Measurements from ENCODE around the gene GTPBP4. TPM values are rescaled to one million over a fixed set of nuclear protein-coding genes. Genes with fewer than 3 reads are reported as not detected.
A peak's percentile ranks its signal among the peaks of the same experiment; 100 is the strongest.

The GTPBP4 gene
- total RNA-seq (10 to 100 TPM; 28.7 to 31.9 TPM), polyA plus RNA-seq (ENCODE audit: insufficient read length in 2 of 2) (10 to 100 TPM; 49.3 to 50.0 TPM)
- long read RNA-seq, donor 1, full-length matches to known transcripts = 4 of 24 reads
- long read RNA-seq, donor 1, partial matches to known transcripts = 20 of 24 reads
- long read RNA-seq, donor 1, other reads (novel, unspliced or antisense) = 0 of 24 reads
- long read RNA-seq, donor 2 = 0 reads
- long read RNA-seq, donor 3, full-length matches to known transcripts = 3 of 3 reads
- long read RNA-seq, donor 3, partial matches to known transcripts = 0 of 3 reads
- long read RNA-seq, donor 3, other reads (novel, unspliced or antisense) = 0 of 3 reads
- long read RNA-seq, donor 4, full-length matches to known transcripts = 7 of 7 reads
- long read RNA-seq, donor 4, partial matches to known transcripts = 0 of 7 reads
- long read RNA-seq, donor 4, other reads (novel, unspliced or antisense) = 0 of 7 reads

- peak within 1 kb of the TSS; percentile 94 for H3K4me3 ChIP-seq (ENCODE audit: low read depth, low read length)
- no peaks in the 10 kb centered on the region for H3K27me3 ChIP-seq (ENCODE audit: control insufficient read depth, insufficient read depth, low read length)
- H3K4me1 ChIP-seq (ENCODE audit: control insufficient read depth, insufficient read depth, low read length) = peaks cover 19% of the 10 kb centered on the region
- WGBS (ENCODE audit: insufficient coverage) = under 1% methylated on average over 74 of the region's 74 CpGs
- H3K36me3 ChIP-seq (ENCODE audit: control insufficient read depth, insufficient read depth, low read length) = peaks cover 2% of the 10 kb centered on the region
- H3K9me3 ChIP-seq (ENCODE audit: control insufficient read depth, insufficient read depth, low read length) = no peaks in the 10 kb centered on the region
- DNase-seq (ENCODE audit: low read depth in 4 of 6, low spot score in 6 of 6) = peak; percentile 95 to 100 (median 98)
- peak within 1 kb of the TSS; percentile 85 for H3K27ac ChIP-seq (ENCODE audit: low read depth, low read length)
These were observed at the start of gene GTPBP4 for GRCh38 chr10:987870-988666. TSS of gene GTPBP4 (plus strand) at chr10:988434. CDS start at chr10:988480, 46 bp downstream.

- Histone ChIP-seq H3K4me1 (ENCODE audit: control insufficient read depth, insufficient read depth, low read length) (no peaks in the 10 kb centered on the region), H3K4me3 (ENCODE audit: low read depth, low read length) (no peak overlapping the region), H3K9me3 (ENCODE audit: control insufficient read depth, insufficient read depth, low read length) (no peaks in the 10 kb centered on the region), H3K36me3 (ENCODE audit: control insufficient read depth, insufficient read depth, low read length) (no peaks in the 10 kb centered on the region), H3K27me3 (ENCODE audit: control insufficient read depth, insufficient read depth, low read length) (no peaks in the 10 kb centered on the region), H3K27ac (ENCODE audit: low read depth, low read length) (no peak overlapping the region)
- no peak for DNase-seq (ENCODE audit: low read depth in 4 of 6, low spot score in 6 of 6)
- WGBS (ENCODE audit: insufficient coverage) = 85% methylated on average over 3 of the region's 10 CpGs
These were observed 49.1 kb upstream of the GTPBP4 start for GRCh38 chr10:938941-939678.

GRCh38 chr10:943334-944033 lies 44.8 kb upstream of the GTPBP4 start:
- 88% methylated on average over 17 of the region's 17 CpGs for WGBS (ENCODE audit: insufficient coverage)
- Histone ChIP-seq H3K27ac (ENCODE audit: low read depth, low read length) (no peak overlapping the region), H3K4me1 (ENCODE audit: control insufficient read depth, insufficient read depth, low read length) (no peaks in the 10 kb centered on the region), H3K9me3 (ENCODE audit: control insufficient read depth, insufficient read depth, low read length) (no peaks in the 10 kb centered on the region), H3K4me3 (ENCODE audit: low read depth, low read length) (no peak overlapping the region), H3K27me3 (ENCODE audit: control insufficient read depth, insufficient read depth, low read length) (no peaks in the 10 kb centered on the region), H3K36me3 (ENCODE audit: control insufficient read depth, insufficient read depth, low read length) (no peaks in the 10 kb centered on the region)
- no peak for DNase-seq (ENCODE audit: low read depth in 4 of 6, low spot score in 6 of 6)

- DNase-seq (ENCODE audit: low read depth in 4 of 6, low spot score in 6 of 6) = no peak
- WGBS (ENCODE audit: insufficient coverage) = 86% methylated on average over 9 of the region's 14 CpGs
- Histone ChIP-seq H3K27ac (ENCODE audit: low read depth, low read length) (no peak overlapping the region), H3K36me3 (ENCODE audit: control insufficient read depth, insufficient read depth, low read length) (no peaks in the 10 kb centered on the region), H3K4me1 (ENCODE audit: control insufficient read depth, insufficient read depth, low read length) (no peaks in the 10 kb centered on the region), H3K4me3 (ENCODE audit: low read depth, low read length) (no peak overlapping the region), H3K27me3 (ENCODE audit: control insufficient read depth, insufficient read depth, low read length) (no peaks in the 10 kb centered on the region), H3K9me3 (ENCODE audit: control insufficient read depth, insufficient read depth, low read length) (no peaks in the 10 kb centered on the region)
These were observed 44.0 kb upstream of the GTPBP4 start for GRCh38 chr10:944034-944831.

GRCh38 chr10:945778-946177 lies 42.5 kb upstream of the GTPBP4 start:
- Histone ChIP-seq H3K27me3 (ENCODE audit: control insufficient read depth, insufficient read depth, low read length) (no peaks in the 10 kb centered on the region), H3K4me3 (ENCODE audit: low read depth, low read length) (no peak overlapping the region), H3K36me3 (ENCODE audit: control insufficient read depth, insufficient read depth, low read length) (no peaks in the 10 kb centered on the region), H3K9me3 (ENCODE audit: control insufficient read depth, insufficient read depth, low read length) (no peaks in the 10 kb centered on the region), H3K27ac (ENCODE audit: low read depth, low read length) (no peak overlapping the region), H3K4me1 (ENCODE audit: control insufficient read depth, insufficient read depth, low read length) (no peaks in the 10 kb centered on the region)
- WGBS (ENCODE audit: insufficient coverage) = 86% methylated on average over 6 of the region's 6 CpGs
- no peak for DNase-seq (ENCODE audit: low read depth in 4 of 6, low spot score in 6 of 6)

- no peaks in the 10 kb centered on the region for H3K9me3 ChIP-seq (ENCODE audit: control insufficient read depth, insufficient read depth, low read length)
- no peaks in the 10 kb centered on the region for H3K4me1 ChIP-seq (ENCODE audit: control insufficient read depth, insufficient read depth, low read length)
- no peak overlapping the region for H3K27ac ChIP-seq (ENCODE audit: low read depth, low read length)
- DNase-seq (ENCODE audit: low read depth in 4 of 6, low spot score in 6 of 6) = no peak
- H3K36me3 ChIP-seq (ENCODE audit: control insufficient read depth, insufficient read depth, low read length) = no peaks in the 10 kb centered on the region
- no peaks in the 10 kb centered on the region for H3K27me3 ChIP-seq (ENCODE audit: control insufficient read depth, insufficient read depth, low read length)
- 64% methylated on average over 8 of the region's 9 CpGs for WGBS (ENCODE audit: insufficient coverage)
- H3K4me3 ChIP-seq (ENCODE audit: low read depth, low read length) = no peak overlapping the region
These were observed 41.2 kb upstream of the GTPBP4 start for GRCh38 chr10:947051-947450.

- no peaks in the 10 kb centered on the region for H3K27me3 ChIP-seq (ENCODE audit: control insufficient read depth, insufficient read depth, low read length)
- WGBS (ENCODE audit: insufficient coverage) = 98% methylated on average over 9 of the region's 10 CpGs
These were observed 40.4 kb upstream of the GTPBP4 start for GRCh38 chr10:947881-948280.

GRCh38 chr10:948347-948746 lies 39.9 kb upstream of the GTPBP4 start:
- Histone ChIP-seq H3K36me3 (ENCODE audit: control insufficient read depth, insufficient read depth, low read length) (no peaks in the 10 kb centered on the region), H3K4me1 (ENCODE audit: control insufficient read depth, insufficient read depth, low read length) (no peaks in the 10 kb centered on the region), H3K4me3 (ENCODE audit: low read depth, low read length) (no peak overlapping the region), H3K27me3 (ENCODE audit: control insufficient read depth, insufficient read depth, low read length) (no peaks in the 10 kb centered on the region), H3K9me3 (ENCODE audit: control insufficient read depth, insufficient read depth, low read length) (no peaks in the 10 kb centered on the region), H3K27ac (ENCODE audit: low read depth, low read length) (no peak overlapping the region)
- no peak for DNase-seq (ENCODE audit: low read depth in 4 of 6, low spot score in 6 of 6)
- 93% methylated on average over 9 of the region's 10 CpGs for WGBS (ENCODE audit: insufficient coverage)

More at GRCh38 chr10:947881-948280, 40.4 kb upstream of the GTPBP4 start:
- Histone ChIP-seq H3K36me3 (ENCODE audit: control insufficient read depth, insufficient read depth, low read length) (no peaks in the 10 kb centered on the region), H3K9me3 (ENCODE audit: control insufficient read depth, insufficient read depth, low read length) (no peaks in the 10 kb centered on the region), H3K4me3 (ENCODE audit: low read depth, low read length) (no peak overlapping the region), H3K27ac (ENCODE audit: low read depth, low read length) (no peak overlapping the region), H3K4me1 (ENCODE audit: control insufficient read depth, insufficient read depth, low read length) (no peaks in the 10 kb centered on the region)
- DNase-seq (ENCODE audit: low read depth in 4 of 6, low spot score in 6 of 6) = no peak

All from spinal cord (tissue), 10 donors.